ENCODE measurements around the gene PRKG2.

- TF ChIP-seq CTCF (IDR thresholded peaks at IDR 0.05) (no peak), POLR2A (IDR thresholded peaks at IDR 0.05) (no peak)
These were observed 77.6 kb downstream of the PRKG2 start for GRCh38 chr4:81137446-81137845.
